Heart left ventricle (tissue), 16 donors: ENCODE data around the gene SLC18B1. TPM values are rescaled to one million over a fixed set of nuclear protein-coding genes. Genes with fewer than 3 reads are reported as not detected.

Source experiments
- ATAC-seq, 4 donors: fragments of 200-7000 bp; cut with Tn5 transposase; one replicate each; pipeline ENCODE4 v1.9.1; 2020 to 2022; ENCODE audit warnings: moderate library complexity in 4 of 4, mild to moderate bottlenecking in 3 of 4, moderate number of reproducible peaks in 1 of 4
- DNase-seq, 5 donors: peaks; one replicate each; pipeline ENCODE4 v3.0.0-alpha.2; 2020
- H3K27ac ChIP-seq, 12 donors: fragments of 200-600 bp; sonication (generic) in 4 of 12; one replicate each; pipeline versions ENCODE4 v1.5.0 to v1.8.0; 2016 to 2022; ENCODE audit warnings: mild to moderate bottlenecking in 2 of 12
- H3K27me3 ChIP-seq, 9 donors: fragments of 200-600 bp; sonication (generic) in 2 of 9; one replicate each; pipeline versions ENCODE4 v1.5.1 to v1.8.0; 2016 to 2022; ENCODE audit warnings: mild to moderate bottlenecking in 3 of 9
- H3K36me3 ChIP-seq, 9 donors: fragments of 200-600 bp; sonication (generic) in 2 of 9; one replicate each; pipeline versions ENCODE4 v1.5.0 to v1.8.0; 2018 to 2022; ENCODE audit warnings: mild to moderate bottlenecking in 2 of 9
- H3K4me1 ChIP-seq, 12 donors: fragments of 200-600 bp; sonication (generic) in 4 of 12; one replicate each; pipeline versions ENCODE4 v1.5.0 to v1.8.0; 2016 to 2022; ENCODE audit warnings: mild to moderate bottlenecking in 3 of 12
- H3K4me3 ChIP-seq, 12 donors: fragments of 200-600 bp; sonication (generic) in 4 of 12; one replicate each; pipeline versions ENCODE4 v1.5.0 to v1.8.0; 2017 to 2022; ENCODE audit warnings: mild to moderate bottlenecking in 9 of 12, moderate library complexity in 4 of 12
- H3K9me3 ChIP-seq, 12 donors: fragments of 200-600 bp; sonication (generic) in 4 of 12; one replicate each; pipeline versions ENCODE4 v1.5.0 to v1.8.0; 2016 to 2022; ENCODE audit warnings: mild to moderate bottlenecking in 1 of 12
- POLR2A ChIP-seq, 2 donors: fragments of 450-650 bp; IDR thresholded peaks; one replicate each; pipeline ENCODE4 v1.6.1; 2017; ENCODE audit warnings: antibody characterized with exemption in 2 of 2, mild to moderate bottlenecking in 2 of 2, moderate library complexity in 2 of 2
- WGBS, 4 donors: extraction: QIAGEN DNeasy Blood & Tissue Kit in 2 of 4; methylation state at CpG; one replicate each; pipeline versions ENCODE4 v1.1.5 to v1.1.7; 2013 to 2018; 5-methylcytosine and 5-hydroxymethylcytosine counted together
- intact Hi-C, 10 donors: fragments of 100-400 bp; cut with DNase I; formaldehyde crosslinking; loops; one replicate each; pipeline versions ENCODE4 v1.11.1 to v1.14.2; 2022
- polyA plus RNA-seq, 2 donors: library from polyadenylated mRNA; stranded (reverse); fragments of 200-250 nt; gene quantifications; one replicate each; pipeline ENCODE4 v1.2.3, GENCODE V29; 2013
- total RNA-seq, 9 donors: library from RNA; depleted of rRNA in 2 of 9; stranded (reverse); fragments of >200 nt in 2 of 9; fragmentation: NEBNext Ultra II Directional in 3 of 9; extraction: Animal tissue kit (Norgen Biotek cat#: 25700) in 3 of 9; gene quantifications; one replicate each; pipeline versions ENCODE4 v1.1.0 to v1.2.4, GENCODE V29; 2016 to 2023
- TF ChIP-seq, protein P1 (sequence below), 12 donors: fragments of 200-600 bp; sonication (generic) in 4 of 12; IDR thresholded peaks; one replicate each; pipeline versions ENCODE4 v1.5.0 to v1.8.0; 2018 to 2022; ENCODE audit warnings: antibody characterized with exemption in 12 of 12, mild to moderate bottlenecking in 5 of 12
- donor health status: ischemic (EF 13 %, LVEDD 7.1; RV severe dilation, severe dysfunction).
- donor health status: healthy with polysubstance abuse.
- donor health status: DM: no; HTN: yes; CAD: no.
- donor health status: DM: no; HTN: no; CAD: no.
- donor health status: ischemic (EF 25% LVEDD 6.9; RV normal size, moderate dysfunction).
- donor health status: ischemic (EF 25% LVEDD 5.7; RV mildly dilated, moderate dysfunction).
- donor health status: healthy.
- donor health status: DM: yes; HTN: yes; CAD: no.
- donor health status: ischemic (EF 35%, LVEDD 5.7; RV mildly dilated, moderate dysfunction).
- donor health status: nonischemic (EF 11% LVEDD 7.7; RV severe dilation, severe dysfunction).
- donor health status: DM: yes; HTN: yes; CAD: no.
- donor health status: PGD.
- donor health status: ischemic (EF 29% LVEDD 5.4; RV normal size, mild dysfunction).
- donor health status: nonischemic (EF 23%, LVEDD 6.1; RV moderate dilation, normal function).

SLC18B1 gene
- total and polyA plus RNA-seq, 11 donors = 1.1 to 7.4 (median 2.8) TPM

DNA sequence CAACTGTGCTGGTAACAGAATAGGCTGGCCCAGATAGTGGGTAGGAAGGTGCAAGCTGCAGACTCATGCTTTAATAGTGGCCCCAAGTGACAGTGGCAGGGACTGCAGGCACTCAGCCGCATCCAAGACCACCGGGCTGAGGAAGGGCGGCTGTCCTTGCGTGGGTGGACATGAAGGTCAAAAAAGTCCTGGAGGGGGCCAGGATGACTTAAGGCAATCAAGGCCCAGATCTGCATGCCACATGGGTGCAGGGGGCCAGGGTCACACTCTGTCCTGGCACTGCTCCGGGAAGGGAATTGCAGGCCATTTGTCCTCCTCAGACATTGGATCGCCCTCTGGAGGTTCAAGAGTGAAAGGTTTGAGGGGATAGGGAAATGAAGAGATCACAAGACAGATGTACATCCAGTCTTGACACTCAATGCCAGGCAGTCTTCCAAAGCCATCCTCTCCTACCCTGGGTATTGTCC, 30.4 kb downstream of the SLC18B1 start:
- peak overlapping the region in 1 of 12 donors; percentile 30 for H3K4me3 ChIP-seq
- TF ChIP-seq, protein P1, sequence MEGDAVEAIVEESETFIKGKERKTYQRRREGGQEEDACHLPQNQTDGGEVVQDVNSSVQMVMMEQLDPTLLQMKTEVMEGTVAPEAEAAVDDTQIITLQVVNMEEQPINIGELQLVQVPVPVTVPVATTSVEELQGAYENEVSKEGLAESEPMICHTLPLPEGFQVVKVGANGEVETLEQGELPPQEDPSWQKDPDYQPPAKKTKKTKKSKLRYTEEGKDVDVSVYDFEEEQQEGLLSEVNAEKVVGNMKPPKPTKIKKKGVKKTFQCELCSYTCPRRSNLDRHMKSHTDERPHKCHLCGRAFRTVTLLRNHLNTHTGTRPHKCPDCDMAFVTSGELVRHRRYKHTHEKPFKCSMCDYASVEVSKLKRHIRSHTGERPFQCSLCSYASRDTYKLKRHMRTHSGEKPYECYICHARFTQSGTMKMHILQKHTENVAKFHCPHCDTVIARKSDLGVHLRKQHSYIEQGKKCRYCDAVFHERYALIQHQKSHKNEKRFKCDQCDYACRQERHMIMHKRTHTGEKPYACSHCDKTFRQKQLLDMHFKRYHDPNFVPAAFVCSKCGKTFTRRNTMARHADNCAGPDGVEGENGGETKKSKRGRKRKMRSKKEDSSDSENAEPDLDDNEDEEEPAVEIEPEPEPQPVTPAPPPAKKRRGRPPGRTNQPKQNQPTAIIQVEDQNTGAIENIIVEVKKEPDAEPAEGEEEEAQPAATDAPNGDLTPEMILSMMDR (IDR thresholded peaks at IDR 0.05) = peak; percentile 19 to 64 (median 46)
- TF ChIP-seq POLR2A (IDR thresholded peaks at IDR 0.05) = no peak
- peaks cover 0 to 8% (median 0%) of the 10 kb centered on the region in 12 donors for H3K4me1 ChIP-seq
- 14 to 44% (median 28%) methylated on average over 6 of the region's 6 CpGs for WGBS, 4 donors
- ATAC-seq (peak; percentile 49 to 94 (median 88)), DNase-seq (peak; percentile 28 to 65 (median 32))
- H3K9me3 ChIP-seq = no peaks in the 10 kb centered on the region
- H3K36me3 ChIP-seq = peaks cover 0 to 41% (median 31%) of the 10 kb centered on the region in 9 donors
- intact Hi-C loops = loop anchor here (1.0 to 10.0 kb wide), 9 partner anchors 93 to 237 kb away; partner anchors contain the start of gene TAAR9 (in 3 of the 10)
- H3K27ac ChIP-seq = no peak overlapping the region
- H3K27me3 ChIP-seq = no peaks in the 10 kb centered on the region

DNA sequence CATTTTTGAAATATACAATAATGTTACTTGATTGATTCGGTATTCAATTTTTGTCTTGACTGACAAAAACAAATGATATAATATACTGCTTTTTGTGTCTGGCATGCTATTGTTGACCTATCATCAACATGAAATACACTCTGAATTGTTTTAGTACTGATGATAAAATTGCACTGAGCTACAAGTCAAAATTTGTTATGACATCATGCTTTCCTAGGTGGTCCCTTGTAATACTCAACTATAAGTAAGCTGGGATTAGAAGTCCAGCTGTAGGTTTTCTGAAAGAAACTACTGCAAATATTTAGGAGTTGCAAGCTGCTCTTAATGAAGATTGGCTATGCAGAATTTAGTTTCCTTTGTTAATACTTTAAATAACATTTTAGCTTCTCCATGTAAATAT, 32.9 kb downstream of the SLC18B1 start:
- ATAC-seq = no peak
- H3K27ac ChIP-seq = no peak overlapping the region
- H3K36me3 ChIP-seq = peaks cover 0 to 19% (median 11%) of the 10 kb centered on the region in 9 donors
- no peaks in the 10 kb centered on the region for H3K9me3 ChIP-seq
- TF ChIP-seq, protein P1 (IDR thresholded peaks at IDR 0.05) = no peak
- no peak for TF ChIP-seq POLR2A (IDR thresholded peaks at IDR 0.05)
- DNase-seq = no peak
- H3K4me1 ChIP-seq = peaks cover 0 to 19% (median 0%) of the 10 kb centered on the region in 12 donors
- intact Hi-C loops = loop anchor here in 7 of 10 donors (5.0 to 10.0 kb wide), 6 partner anchors 91 to 233 kb away; partner anchors contain the start of gene TAAR9 (in 3 of the 7)
- no peak overlapping the region for H3K4me3 ChIP-seq
- H3K27me3 ChIP-seq = no peaks in the 10 kb centered on the region
- 91 to 99% (median 95%) methylated on average over 1 of the region's 1 CpG for WGBS, 4 donors

DNA sequence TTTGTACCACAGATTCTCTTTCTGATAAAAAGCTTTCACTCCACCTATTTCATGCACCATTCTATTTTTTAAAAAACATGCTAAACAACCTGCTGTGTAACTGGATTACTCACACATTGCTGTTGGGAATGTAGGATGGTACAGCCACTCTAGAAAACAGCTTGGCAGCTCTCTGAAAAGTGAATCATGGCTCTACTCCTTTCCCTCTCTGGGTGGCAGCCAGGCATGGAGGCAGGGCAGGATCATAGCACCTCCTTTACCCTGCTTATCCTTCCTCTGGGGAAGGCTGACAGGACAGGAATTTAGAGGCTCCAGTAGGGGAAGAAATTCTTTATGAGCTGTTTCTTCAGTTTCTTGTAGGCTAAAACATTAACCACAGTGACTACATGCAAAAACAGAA, 34.1 kb downstream of the SLC18B1 start:
- peak in 3 of 5 donors; percentile 29 to 53 (median 47) for DNase-seq
- H3K36me3 ChIP-seq = peaks cover 0 to 7% (median 1%) of the 10 kb centered on the region in 9 donors
- peak overlapping the region in 1 of 12 donors; percentile 15 for H3K27ac ChIP-seq
- H3K4me3 ChIP-seq = no peak overlapping the region
- intact Hi-C loops = loop anchor here in 5 of 10 donors (10.0 kb wide), 3 partner anchors 90 to 230 kb away; partner anchors contain the start of gene TAAR9 (in 3 of the 5)
- no peaks in the 10 kb centered on the region for H3K27me3 ChIP-seq
- ATAC-seq = peak in 3 of 4 donors; percentile 78 to 94 (median 91)
- peaks cover 0 to 19% (median 0%) of the 10 kb centered on the region in 12 donors for H3K4me1 ChIP-seq
- no peaks in the 10 kb centered on the region for H3K9me3 ChIP-seq
- TF ChIP-seq, protein P1 (IDR thresholded peaks at IDR 0.05) = no peak
- no peak for TF ChIP-seq POLR2A (IDR thresholded peaks at IDR 0.05)

DNA sequence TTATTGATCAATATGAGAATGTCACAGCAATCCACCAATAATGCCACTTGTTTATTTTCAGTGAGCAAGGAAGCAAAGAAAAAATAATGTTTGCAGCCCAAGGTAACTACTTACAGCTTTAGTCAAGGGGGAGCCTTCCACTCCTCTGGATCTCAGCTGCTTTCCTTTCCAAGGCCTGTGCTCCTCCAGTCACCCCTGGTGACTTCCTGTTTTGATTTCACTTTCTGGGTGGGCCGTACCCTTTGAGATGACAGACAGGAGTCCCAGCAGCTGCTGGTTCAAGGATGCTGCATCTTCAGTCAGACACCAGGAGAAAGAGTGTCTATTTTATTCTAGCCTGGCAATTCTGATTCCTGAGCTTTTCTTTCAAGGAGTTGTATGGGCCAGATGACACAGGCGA, 35.2 kb downstream of the SLC18B1 start:
- peak overlapping the region in 1 of 12 donors; percentile 23 for H3K27ac ChIP-seq
- H3K4me1 ChIP-seq = peaks cover 0 to 26% (median 0%) of the 10 kb centered on the region in 12 donors
- H3K4me3 ChIP-seq = peak overlapping the region in 3 of 12 donors; percentile 7 to 20 (median 13)
- no peak for TF ChIP-seq POLR2A (IDR thresholded peaks at IDR 0.05)
- TF ChIP-seq, protein P1 (IDR thresholded peaks at IDR 0.05) = no peak
- peaks cover 0 to 4% (median 0%) of the 10 kb centered on the region in 12 donors for H3K9me3 ChIP-seq
- H3K27me3 ChIP-seq = no peaks in the 10 kb centered on the region
- no peaks in the 10 kb centered on the region for H3K36me3 ChIP-seq
- DNase-seq = peak in 2 of 5 donors; percentile 19 to 30
- intact Hi-C loops = loop anchor here in 5 of 10 donors (10.0 kb wide), 3 partner anchors 88 to 228 kb away; partner anchors contain the start of gene TAAR9 (in 3 of the 5)
- WGBS, 4 donors = 44 to 68% (median 57%) methylated on average over 2 of the region's 2 CpGs
- ATAC-seq = peak in 2 of 4 donors; percentile 62 to 67
